ENCODE data around the gene ATP4B.

- no peak for TF ChIP-seq CTCF (conservative IDR thresholded peaks at IDR 0.05; ENCODE audit: low read length)
- no peak for TF ChIP-seq EZH2phosphoT487 (IDR thresholded peaks at IDR 0.05; ENCODE audit: borderline replicate concordance)
Observed at GRCh38 chr13:113627136-113627535, 30.9 kb downstream of the ATP4B start.
